Spleen (tissue), 7 donors: ENCODE results near the gene RAI14.

ENCODE experiments used
- POLR2A ChIP-seq, 3 donors: fragments of 450-650 bp; IDR thresholded peaks; one replicate each; pipeline ENCODE4 v1.5.1; 2017; ENCODE audit warnings: antibody characterized with exemption in 3 of 3, mild to moderate bottlenecking in 1 of 3
- TF ChIP-seq, protein P1 (sequence below), 11 experiments: fragments of 200-600 bp in 7 of 11; fragments of 450-650 bp in 4 of 11; sonication (generic) in 4 of 11; IDR thresholded peaks in 8 of 11; conservative IDR thresholded peaks in 3 of 11; 1 replicate in 7 of 11; 2 replicates in 4 of 11; pipeline versions ENCODE4 v1.4.0 to v1.8.0; 2016 to 2021; ENCODE audit warnings: antibody characterized with exemption in 11 of 11, inconsistent platforms in 4 of 11, mild to moderate bottlenecking in 1 of 11
- donor health status: DM: no; HTN: no; CAD: no; lungs with moderate emphysema.
- donor health status: DM: no; HTN: no; CAD: no.
- donor health status: DM: no; HTN: no; CAD: no.

- TF ChIP-seq, protein P1, sequence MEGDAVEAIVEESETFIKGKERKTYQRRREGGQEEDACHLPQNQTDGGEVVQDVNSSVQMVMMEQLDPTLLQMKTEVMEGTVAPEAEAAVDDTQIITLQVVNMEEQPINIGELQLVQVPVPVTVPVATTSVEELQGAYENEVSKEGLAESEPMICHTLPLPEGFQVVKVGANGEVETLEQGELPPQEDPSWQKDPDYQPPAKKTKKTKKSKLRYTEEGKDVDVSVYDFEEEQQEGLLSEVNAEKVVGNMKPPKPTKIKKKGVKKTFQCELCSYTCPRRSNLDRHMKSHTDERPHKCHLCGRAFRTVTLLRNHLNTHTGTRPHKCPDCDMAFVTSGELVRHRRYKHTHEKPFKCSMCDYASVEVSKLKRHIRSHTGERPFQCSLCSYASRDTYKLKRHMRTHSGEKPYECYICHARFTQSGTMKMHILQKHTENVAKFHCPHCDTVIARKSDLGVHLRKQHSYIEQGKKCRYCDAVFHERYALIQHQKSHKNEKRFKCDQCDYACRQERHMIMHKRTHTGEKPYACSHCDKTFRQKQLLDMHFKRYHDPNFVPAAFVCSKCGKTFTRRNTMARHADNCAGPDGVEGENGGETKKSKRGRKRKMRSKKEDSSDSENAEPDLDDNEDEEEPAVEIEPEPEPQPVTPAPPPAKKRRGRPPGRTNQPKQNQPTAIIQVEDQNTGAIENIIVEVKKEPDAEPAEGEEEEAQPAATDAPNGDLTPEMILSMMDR (IDR thresholded peaks at IDR 0.05 in 8 of 11, conservative IDR thresholded peaks at IDR 0.05 in 3 of 11): no peak
- no peak for TF ChIP-seq POLR2A (IDR thresholded peaks at IDR 0.05)
Observed at GRCh38 chr5:34758514-34758913, 102.4 kb downstream of the RAI14 start.
